HFFc6 (cell line): Measurements from ENCODE around the gene RADIL. TPM values are rescaled to one million over a fixed set of nuclear protein-coding genes. Genes with fewer than 3 reads are reported as not detected.

Source experiments
- DNase-seq: peaks from one replicate; pipeline ENCODE4 v3.0.0-alpha.2; 2018
- H3K27ac Mint-ChIP-seq: 2 replicates; pipeline ENCODE4 v1.8.0; 2020; ENCODE audit warnings: mild to moderate bottlenecking, mixed read lengths
- H3K27me3 Mint-ChIP-seq: 2 replicates; pipeline ENCODE4 v1.8.0; 2021; ENCODE audit warnings: mild to moderate bottlenecking, moderate library complexity, mixed read lengths; ENCODE audit not compliant: insufficient read depth
- H3K36me3 Mint-ChIP-seq: 2 replicates; pipeline ENCODE4 v1.8.0; 2021; ENCODE audit warnings: low read depth, mixed read lengths
- H3K4me1 Mint-ChIP-seq: 2 replicates; pipeline ENCODE4 v1.8.0; 2020; ENCODE audit warnings: low read depth, mixed read lengths
- H3K4me3 Mint-ChIP-seq: 2 replicates; pipeline ENCODE4 v1.8.0; 2020; ENCODE audit warnings: mild to moderate bottlenecking, moderate library complexity, mixed read lengths
- H3K9me3 Mint-ChIP-seq: 2 replicates; pipeline ENCODE4 v1.8.0; 2020; ENCODE audit warnings: mild to moderate bottlenecking, mixed read lengths
- CTCF ChIP-seq: fragments of 200-600 bp; sonication (generic); IDR thresholded peaks from 2 replicates; pipeline ENCODE4 v1.5.0; 2021; ENCODE audit warnings: antibody characterized with exemption, mild to moderate bottlenecking
- total RNA-seq, 6 experiments: library from RNA; stranded (reverse); fragmentation: NEBNext Ultra II Directional; extraction: Animal tissue kit (Norgen Biotek cat#: 25700); gene quantifications; 2 replicates in 1 of 6; 3 replicates in 5 of 6; pipeline ENCODE4 v1.2.3, GENCODE V29; 2021

The RADIL gene
- total RNA-seq, 6 experiments from 2014 or later = 0.09 to 0.43 (median 0.24) TPM

- Mint-ChIP-seq H3K4me1 (no peaks in the 10 kb centered on the region), H3K9me3 (peaks cover 5% of the 10 kb centered on the region), H3K27ac (no peak overlapping the region), H3K36me3 (no peaks in the 10 kb centered on the region), H3K27me3 (peaks cover 17% of the 10 kb centered on the region), H3K4me3 (no peak overlapping the region)
- TF ChIP-seq CTCF = no peak
- no peak for DNase-seq
Measured at GRCh38 chr7:4919969-4920766, 36.7 kb upstream of the RADIL start.

- TF ChIP-seq CTCF = no peak
- no peak overlapping the region for H3K27ac Mint-ChIP-seq
- H3K9me3 Mint-ChIP-seq = peaks cover 5% of the 10 kb centered on the region
- peaks cover 10% of the 10 kb centered on the region for H3K27me3 Mint-ChIP-seq
- no peaks in the 10 kb centered on the region for H3K4me1 Mint-ChIP-seq
- H3K4me3 Mint-ChIP-seq = no peak overlapping the region
- no peaks in the 10 kb centered on the region for H3K36me3 Mint-ChIP-seq
- DNase-seq = no peak
Measured at GRCh38 chr7:4916113-4916512, 32.6 kb upstream of the RADIL start.

GRCh38 chr7:4911111-4911828 is 27.8 kb upstream of the RADIL start:
- no peak overlapping the region for H3K4me3 Mint-ChIP-seq
- H3K4me1 Mint-ChIP-seq = no peaks in the 10 kb centered on the region
- TF ChIP-seq CTCF = no peak
- H3K27ac Mint-ChIP-seq = no peak overlapping the region
- H3K36me3 Mint-ChIP-seq = no peaks in the 10 kb centered on the region
- DNase-seq = no peak
- H3K9me3 Mint-ChIP-seq = no peaks in the 10 kb centered on the region
- H3K27me3 Mint-ChIP-seq = peaks cover 4% of the 10 kb centered on the region

- Mint-ChIP-seq H3K4me1 (no peaks in the 10 kb centered on the region), H3K27me3 (peaks cover 5% of the 10 kb centered on the region)
Measured at GRCh38 chr7:4906682-4907081, 23.2 kb upstream of the RADIL start.

GRCh38 chr7:4905171-4905570 is 21.7 kb upstream of the RADIL start:
- no peak for DNase-seq
- Mint-ChIP-seq H3K27me3 (peaks cover 5% of the 10 kb centered on the region), H3K4me3 (no peak overlapping the region), H3K9me3 (no peaks in the 10 kb centered on the region), H3K4me1 (no peaks in the 10 kb centered on the region), H3K27ac (no peak overlapping the region), H3K36me3 (no peaks in the 10 kb centered on the region)
- TF ChIP-seq CTCF = no peak

More at GRCh38 chr7:4906682-4907081, 23.2 kb upstream of the RADIL start:
- TF ChIP-seq CTCF = no peak
- H3K4me3 Mint-ChIP-seq = no peak overlapping the region
- no peak for DNase-seq
- H3K9me3 Mint-ChIP-seq = no peaks in the 10 kb centered on the region
- no peaks in the 10 kb centered on the region for H3K36me3 Mint-ChIP-seq
- no peak overlapping the region for H3K27ac Mint-ChIP-seq
